GM18511 (cell line): ENCODE measurements around the gene BLOC1S1.
A peak's percentile ranks its signal among the peaks of the same experiment; 100 is the strongest.

Source experiments
- ATAC-seq: cut with Tn5 transposase; IDR thresholded peaks from one replicate; pipeline ENCODE4 v1.9.1; 2021; ENCODE audit warnings: mild to moderate bottlenecking, moderate library complexity; ENCODE audit not compliant: unreplicated experiment

BLOC1S1 gene

GRCh38 chr12:55708695-55709233, 7.1 kb upstream of the BLOC1S1 start:
- ATAC-seq = no peak

- ATAC-seq = no peak
Measured at GRCh38 chr12:55711786-55712553, 3.9 kb upstream of the BLOC1S1 start.

GRCh38 chr12:55712700-55713415, 3.0 kb upstream of the BLOC1S1 start:
- no peak for ATAC-seq

- ATAC-seq = no peak
Measured at GRCh38 chr12:55713721-55714120, 2.1 kb upstream of the BLOC1S1 start.

- no peak for ATAC-seq
Measured at GRCh38 chr12:55715169-55715764, 579 bp upstream of the BLOC1S1 start.

- peak; percentile 35 for ATAC-seq
Measured at GRCh38 chr12:55716582-55716957, 724 bp downstream of the BLOC1S1 start.

- no peak for ATAC-seq
Measured at GRCh38 chr12:55717011-55718007, 1.5 kb downstream of the BLOC1S1 start.

- no peak for ATAC-seq
Measured at GRCh38 chr12:55718015-55718414, 2.2 kb downstream of the BLOC1S1 start.

GRCh38 chr12:55718624-55719275, 2.9 kb downstream of the BLOC1S1 start:
- no peak for ATAC-seq

GRCh38 chr12:55719371-55719770, 3.5 kb downstream of the BLOC1S1 start:
- no peak for ATAC-seq

GRCh38 chr12:55720071-55720564, 4.3 kb downstream of the BLOC1S1 start, which contains the start of gene RDH5:
Gene RDH5 (plus strand): TSS chr12:55720393. CDS start chr12:55721185, 792 bp downstream.
- ATAC-seq = no peak

GRCh38 chr12:55720894-55721444, 5.1 kb downstream of the BLOC1S1 start:
- no peak for ATAC-seq

- ATAC-seq = no peak
Measured at GRCh38 chr12:55721601-55722213, 5.9 kb downstream of the BLOC1S1 start.

GRCh38 chr12:55722948-55723347, 7.1 kb downstream of the BLOC1S1 start:
- no peak for ATAC-seq

- no peak for ATAC-seq
Measured at GRCh38 chr12:55723516-55724225, 7.8 kb downstream of the BLOC1S1 start.

GRCh38 chr12:55724226-55724939, 8.5 kb downstream of the BLOC1S1 start:
- no peak for ATAC-seq

- ATAC-seq = no peak
Measured at GRCh38 chr12:55724940-55725309, 9.1 kb downstream of the BLOC1S1 start.

- ATAC-seq = no peak
Measured at GRCh38 chr12:55725556-55725955, 9.7 kb downstream of the BLOC1S1 start.
